ENCODE data around the gene PPP1R13B. TPM values are rescaled to one million over a fixed set of nuclear protein-coding genes. Genes with fewer than 3 reads are reported as not detected.

Gene PPP1R13B
- total RNA-seq, 3 donors from 2014 or later: 49.6 to 65.5 (median 52.1) TPM

GRCh38 chr14:103887170-103887501 lies 39.8 kb upstream of the PPP1R13B start:
- Histone ChIP-seq H3K4me3 (no peak overlapping the region), H3K4me1 (ENCODE audit: low read depth) (peaks cover 40% of the 10 kb centered on the region), H3K9me3 (no peaks in the 10 kb centered on the region), H3K36me3 (ENCODE audit: low read depth) (no peaks in the 10 kb centered on the region)
- no peak for TF ChIP-seq CTCF (IDR thresholded peaks at IDR 0.05)
- no peak for DNase-seq
- intact Hi-C loops (cut with DNase I, micrococcal nuclease): no loop called here
- no peak for ATAC-seq

- Histone ChIP-seq H3K4me1 (ENCODE audit: low read depth) (peaks cover 46% of the 10 kb centered on the region), H3K4me3 (no peak overlapping the region), H3K36me3 (ENCODE audit: low read depth) (no peaks in the 10 kb centered on the region), H3K9me3 (no peaks in the 10 kb centered on the region)
- intact Hi-C loops (cut with DNase I, micrococcal nuclease): no loop called here
- no peak for TF ChIP-seq CTCF (IDR thresholded peaks at IDR 0.05)
- DNase-seq: no peak
- no peak for ATAC-seq
Observed at GRCh38 chr14:103886304-103887169, 39.2 kb upstream of the PPP1R13B start.

GRCh38 chr14:103885509-103885932 lies 38.1 kb upstream of the PPP1R13B start:
- DNase-seq (no peak), ATAC-seq (no peak)
- Histone ChIP-seq H3K4me1 (ENCODE audit: low read depth) (peaks cover 56% of the 10 kb centered on the region), H3K4me3 (no peak overlapping the region), H3K36me3 (ENCODE audit: low read depth) (no peaks in the 10 kb centered on the region), H3K9me3 (no peaks in the 10 kb centered on the region)
- no peak for TF ChIP-seq CTCF (IDR thresholded peaks at IDR 0.05)
- intact Hi-C loops (cut with DNase I, micrococcal nuclease): no loop called here

- no peak for ATAC-seq
- Histone ChIP-seq H3K4me3 (no peak overlapping the region), H3K36me3 (ENCODE audit: low read depth) (no peaks in the 10 kb centered on the region), H3K4me1 (ENCODE audit: low read depth) (peaks cover 58% of the 10 kb centered on the region), H3K9me3 (no peaks in the 10 kb centered on the region)
- no peak for TF ChIP-seq CTCF (IDR thresholded peaks at IDR 0.05)
- intact Hi-C loops (cut with DNase I, micrococcal nuclease): no loop called here
- DNase-seq: no peak
Observed at GRCh38 chr14:103884854-103885253, 37.5 kb upstream of the PPP1R13B start.

GRCh38 chr14:103883263-103883523 lies 35.8 kb upstream of the PPP1R13B start:
- TF ChIP-seq CTCF (IDR thresholded peaks at IDR 0.05): no peak
- H3K4me1 ChIP-seq (ENCODE audit: low read depth): peaks cover 54% of the 10 kb centered on the region
- H3K4me3 ChIP-seq: no peak overlapping the region
- DNase-seq: no peak
- intact Hi-C loops (cut with DNase I, micrococcal nuclease): no loop called here
- no peaks in the 10 kb centered on the region for H3K9me3 ChIP-seq
- no peak for ATAC-seq
- no peaks in the 10 kb centered on the region for H3K36me3 ChIP-seq (ENCODE audit: low read depth)

All from mucosa of descending colon (tissue), 3 donors.